ENCODE results near the gene PDGFC. TPM values are rescaled to one million over a fixed set of nuclear protein-coding genes. Genes with fewer than 3 reads are reported as not detected.

The PDGFC gene
- total and polyA plus RNA-seq, 2 of the 13 experiments (the other 11 are each of a cell fraction or from before 2014, with no cell fraction given) = 4.6 to 9.1 TPM

GRCh38 chr4:156949373-156949814 lies 22.2 kb downstream of the PDGFC start:
- TF ChIP-seq FOSL1 (CRISPR knock-in tag; IDR thresholded peaks at IDR 0.05; ENCODE audit: borderline replicate concordance) (no peak), NR2F1 (CRISPR knock-in tag; IDR thresholded peaks at IDR 0.05) (0 out of 4 replicates have a peak, but pooled peaks of 1 of the 2 experiments have one; percentile 34)
- Histone ChIP-seq H3K36me3 (replicated peaks in 1 of 2; ENCODE audit: control insufficient read depth in 1 of 2, insufficient read depth in 2 of 2, low read length in 2 of 2) (no peaks in the 10 kb centered on the region), H3K4me1 (ENCODE audit: insufficient read depth, low read length) (peaks cover 46% of the 10 kb centered on the region), H3K27ac (ENCODE audit: extremely low read length, insufficient read depth, low read length) (no peak overlapping the region), H3K9me3 (ENCODE audit: low read length) (no peaks in the 10 kb centered on the region), H3K9ac (ENCODE audit: insufficient read depth, low read depth, low read length) (no peak overlapping the region), H3K79me2 (ENCODE audit: insufficient read depth, low read length) (no peaks in the 10 kb centered on the region), H3K27me3 (ENCODE audit: control insufficient read depth in 1 of 2, insufficient read depth in 2 of 2, low read length in 2 of 2) (no peaks in the 10 kb centered on the region), H3K4me2 (ENCODE audit: low read depth, low read length) (no peak overlapping the region), H3K4me3 (replicated peaks in 1 of 3; ENCODE audit: insufficient read depth in 1 of 3, low read depth in 2 of 3, low read length in 3 of 3) (no peak overlapping the region), H4K20me1 (ENCODE audit: insufficient read depth, low read length) (no peaks in the 10 kb centered on the region), H2AFZ (ENCODE audit: low read length) (no peak overlapping the region)
- intact Hi-C loops (cut with micrococcal nuclease; ENCODE audit: unreplicated experiment) = loop anchor here (5.0 kb wide), 1 partner anchor 182 kb away; no protein-coding TSS in a partner anchor
- FAIRE-seq = no peak
- peak; percentile 58 for ATAC-seq
- 79% methylated on average over 2 of the region's 2 CpGs for whole genome bisulfite sequencing (ENCODE audit: low lambda C conversion rate)
- POLR2A ChIA-PET = no interaction called here
- BruUV-seq (replicated peaks) = no TSS peak
- DNase-seq (ENCODE audit: low spot score) = peak; percentile 76
- CTCF ChIA-PET (ENCODE audit: low intra/inter-chr PET ratio, low total read pairs) = no interaction called here
- in situ Hi-C loops (cut with HindIII; ENCODE audit: extremely low pct_ligation_motif_present, low pct_unique_long_range_greater_than_20kb) = no loop called here

GRCh38 chr4:156948738-156949137 lies 22.9 kb downstream of the PDGFC start:
- TF ChIP-seq ZNF703 (CRISPR knock-in tag; IDR thresholded peaks at IDR 0.05; ENCODE audit: borderline replicate concordance) (no peak), DR1 (CRISPR knock-in tag; IDR thresholded peaks at IDR 0.05) (no peak), ZFP1 (CRISPR knock-in tag; IDR thresholded peaks at IDR 0.05) (no peak), ZNF746 (CRISPR knock-in tag; IDR thresholded peaks at IDR 0.05) (no peak), ZBTB46 (CRISPR knock-in tag; IDR thresholded peaks at IDR 0.05; ENCODE audit: borderline replicate concordance) (no peak)
- POLR2A ChIA-PET = no interaction called here
- H3K27me3 ChIP-seq (ENCODE audit: control insufficient read depth in 1 of 2, insufficient read depth in 2 of 2, low read length in 2 of 2) = no peaks in the 10 kb centered on the region
- no peaks in the 10 kb centered on the region for H3K9me3 ChIP-seq (ENCODE audit: low read length)
- H3K4me3 ChIP-seq (replicated peaks in 1 of 3; ENCODE audit: insufficient read depth in 1 of 3, low read depth in 2 of 3, low read length in 3 of 3) = no peak overlapping the region
- BruUV-seq (replicated peaks) = no TSS peak
- DNase-seq (ENCODE audit: low spot score) (no peak), FAIRE-seq (no peak), ATAC-seq (no peak)
- H2AFZ ChIP-seq (ENCODE audit: low read length) = no peak overlapping the region
- intact Hi-C loops (cut with micrococcal nuclease; ENCODE audit: unreplicated experiment) = loop anchor here (5.0 kb wide), 1 partner anchor 181 kb away; no protein-coding TSS in a partner anchor
- 91% methylated on average over 3 of the region's 3 CpGs for WGBS (ENCODE audit: low lambda C conversion rate)
- no peak overlapping the region for H3K9ac ChIP-seq (ENCODE audit: insufficient read depth, low read depth, low read length)
- H3K36me3 ChIP-seq (replicated peaks in 1 of 2; ENCODE audit: control insufficient read depth in 1 of 2, insufficient read depth in 2 of 2, low read length in 2 of 2) = no peaks in the 10 kb centered on the region
- CTCF ChIA-PET (ENCODE audit: low intra/inter-chr PET ratio, low total read pairs) = no interaction called here
- no peaks in the 10 kb centered on the region for H3K79me2 ChIP-seq (ENCODE audit: insufficient read depth, low read length)
- no peak overlapping the region for H3K4me2 ChIP-seq (ENCODE audit: low read depth, low read length)
- no peak overlapping the region for H3K27ac ChIP-seq (ENCODE audit: extremely low read length, insufficient read depth, low read length)
- no peaks in the 10 kb centered on the region for H4K20me1 ChIP-seq (ENCODE audit: insufficient read depth, low read length)
- in situ Hi-C loops (cut with HindIII; ENCODE audit: extremely low pct_ligation_motif_present, low pct_unique_long_range_greater_than_20kb) = no loop called here
- H3K4me1 ChIP-seq (ENCODE audit: insufficient read depth, low read length) = peaks cover 53% of the 10 kb centered on the region

All from HepG2 (cell line).